BLaER1 treated with 17β-estradiol and CSF1 and Interleukin-3, amounts not matched to agents 10 nM and 100 nM (cell line): ENCODE measurements around the gene XBP1.
"Not testable (repeated sequence)": the region's sequence is repeated elsewhere in the genome, so short reads cannot be mapped to it uniquely, and the experiment has no call there.

ENCODE experiments used
- H3K27ac ChIP-seq, 11 experiments: shearing (Covaris generic); formaldehyde crosslinking; 2 replicates each; pipeline ENCODE4 v1.8.1; 2022
- H3K27me3 ChIP-seq, 11 experiments: shearing (Covaris generic); formaldehyde crosslinking; 2 replicates each; pipeline ENCODE4 v1.8.1; 2022
- H3K36me3 ChIP-seq, 11 experiments: shearing (Covaris generic); formaldehyde crosslinking; 2 replicates each; pipeline ENCODE4 v1.8.1; 2022
- H3K4me1 ChIP-seq, 10 experiments: shearing (Covaris generic); formaldehyde crosslinking; 2 replicates each; pipeline ENCODE4 v1.8.1; 2022
- H3K4me2 ChIP-seq, 11 experiments: shearing (Covaris generic); formaldehyde crosslinking; 2 replicates each; pipeline ENCODE4 v1.8.1; 2022
- H3K4me3 ChIP-seq, 10 experiments: shearing (Covaris generic); formaldehyde crosslinking; 2 replicates each; pipeline ENCODE4 v1.8.1; 2022
- H3K9ac ChIP-seq, 11 experiments: shearing (Covaris generic); formaldehyde crosslinking; 2 replicates each; pipeline ENCODE4 v1.8.1; 2022
- H3K9me3 ChIP-seq, 11 experiments: shearing (Covaris generic); formaldehyde crosslinking; replicated peaks in 1 of 11; 2 replicates each; pipeline ENCODE4 v1.8.1; 2022
- H4K20me1 ChIP-seq, 11 experiments: shearing (Covaris generic); formaldehyde crosslinking; 2 replicates each; pipeline ENCODE4 v1.8.1; 2022
- Cebpa-rat ChIP-seq, 11 experiments: shearing (Covaris generic); IDR thresholded peaks; 2 replicates each; pipeline ENCODE4 v1.8.1; 2022

The XBP1 gene

DNA sequence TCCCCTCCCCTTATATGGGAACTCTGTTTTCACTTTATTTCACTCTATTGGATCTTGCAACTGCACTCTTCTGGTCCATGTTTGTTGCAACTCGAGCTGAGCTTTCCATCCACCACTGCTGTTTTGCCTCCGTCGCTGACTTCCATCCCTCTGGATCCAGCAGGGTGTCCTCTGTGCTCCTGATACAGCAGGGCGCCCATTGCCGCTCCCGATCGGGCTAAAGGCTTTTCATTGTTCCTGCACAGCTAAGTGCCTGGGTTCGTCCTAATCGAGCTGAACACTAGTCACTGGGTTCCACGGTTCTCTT is 39.0 kb downstream of the XBP1 start:
- no peak for TF ChIP-seq Cebpa-rat (IDR thresholded peaks at IDR 0.05)
- no peak overlapping the region for H3K27ac ChIP-seq
- no peak overlapping the region for H3K4me2 ChIP-seq
- H4K20me1 ChIP-seq = 0 out of 22 replicates have a peak, but pooled peaks cover 0 to 5% (median 0%) of the 10 kb centered on the region in 11 experiments
- peaks cover 0 to 23% (median 9%) of the 10 kb centered on the region in 10 experiments; a peak in 11 of 20 replicates for H3K4me1 ChIP-seq
- peaks cover 0 to 8% (median 0%) of the 10 kb centered on the region in 11 experiments; a peak in 1 of 22 replicates for H3K9me3 ChIP-seq
- peaks cover 0 to 15% (median 5%) of the 10 kb centered on the region in 11 experiments; a peak in 4 of 22 replicates for H3K36me3 ChIP-seq
- no peak overlapping the region for H3K4me3 ChIP-seq
- H3K27me3 ChIP-seq = no peaks in the 10 kb centered on the region
- H3K9ac ChIP-seq = no peak overlapping the region

- H3K36me3 ChIP-seq = peaks cover 0 to 15% (median 5%) of the 10 kb centered on the region in 11 experiments; a peak in 4 of 22 replicates
- 0 out of 22 replicates have a peak, but pooled peaks cover 0 to 5% (median 0%) of the 10 kb centered on the region in 11 experiments for H4K20me1 ChIP-seq
- TF ChIP-seq Cebpa-rat (IDR thresholded peaks at IDR 0.05) = no peak
- no peaks in the 10 kb centered on the region for H3K27me3 ChIP-seq
- H3K27ac ChIP-seq = peak overlapping the region in 2 of 11 experiments; percentile 21 to 32; a peak in 4 of 22 replicates
- no peak overlapping the region for H3K4me3 ChIP-seq
- no peak overlapping the region for H3K9ac ChIP-seq
- H3K4me2 ChIP-seq = peak overlapping the region in 5 of 11 experiments; percentile 39 to 80 (median 63); a peak in 9 of 22 replicates
- H3K9me3 ChIP-seq = peaks cover 0 to 8% (median 0%) of the 10 kb centered on the region in 11 experiments; a peak in 1 of 22 replicates
- peaks cover 0 to 23% (median 11%) of the 10 kb centered on the region in 10 experiments; a peak in 14 of 20 replicates for H3K4me1 ChIP-seq
Measured at GRCh38 chr22:28759861-28760560, 40.4 kb downstream of the XBP1 start.

GRCh38 chr22:28754512-28754911 is 45.9 kb downstream of the XBP1 start:
- H4K20me1 ChIP-seq, H3K9me3 ChIP-seq, H3K9ac ChIP-seq, H3K27me3 ChIP-seq, H3K4me3 ChIP-seq, H3K4me2 ChIP-seq, H3K27ac ChIP-seq: not testable (repeated sequence)
- Histone ChIP-seq H3K4me1 (peaks cover 1 to 12% (median 6%) of the 10 kb centered on the region in 10 experiments; a peak in 16 of 20 replicates), H3K36me3 (peaks cover 15 to 49% (median 32%) of the 10 kb centered on the region in 11 experiments; a peak in 20 of 22 replicates)

DNA sequence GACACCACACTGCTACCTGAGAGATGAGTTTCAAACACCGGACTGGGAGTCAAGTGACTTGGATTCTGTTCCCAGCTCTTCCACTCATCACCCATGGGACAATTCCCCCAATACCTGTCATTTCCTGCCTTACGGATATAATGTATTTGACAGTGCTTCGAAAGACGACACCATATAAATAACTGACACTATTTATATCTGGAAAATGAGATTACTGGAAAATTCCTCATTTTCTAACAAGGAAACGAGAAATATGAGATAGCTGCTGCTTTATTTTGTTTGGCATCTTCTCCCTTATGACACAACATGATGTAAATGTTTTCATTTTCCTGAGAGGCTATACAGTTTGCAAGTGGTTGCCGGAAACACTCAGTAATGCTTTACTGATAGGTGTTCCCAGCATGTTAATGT is 49.9 kb downstream of the XBP1 start:
- no peak overlapping the region for H3K4me2 ChIP-seq
- H3K4me3 ChIP-seq = no peak overlapping the region
- H4K20me1 ChIP-seq = no peaks in the 10 kb centered on the region
- no peaks in the 10 kb centered on the region for H3K27me3 ChIP-seq
- no peak for TF ChIP-seq Cebpa-rat (IDR thresholded peaks at IDR 0.05)
- H3K9ac ChIP-seq = no peak overlapping the region
- H3K4me1 ChIP-seq = peaks cover 8 to 30% (median 19%) of the 10 kb centered on the region in 10 experiments; a peak in 18 of 20 replicates
- H3K27ac ChIP-seq = no peak overlapping the region
- peaks cover 34 to 79% (median 56%) of the 10 kb centered on the region in 11 experiments for H3K36me3 ChIP-seq
- no peaks in the 10 kb centered on the region for H3K9me3 ChIP-seq
